Stimulated activated CD4-positive, alpha-beta T cell treated with anti-CD3 and anti-CD28 coated beads, Interleukin-4, amount 100 ng/mL, for 24 hours (primary cell): Measurements from ENCODE around the gene KCNH2.

Experiments used
- DNase-seq: peaks from one replicate; pipeline ENCODE4 v3.0.0-alpha.2; 2020

KCNH2 gene

GRCh38 chr7:150958062-150958552 is 20.0 kb downstream of the KCNH2 start:
- DNase-seq = no peak

- DNase-seq = no peak
Observed at GRCh38 chr7:150957133-150958020, 20.7 kb downstream of the KCNH2 start.

- DNase-seq = no peak
Observed at GRCh38 chr7:150956395-150957132, 21.6 kb downstream of the KCNH2 start.

GRCh38 chr7:150955519-150956394 is 22.4 kb downstream of the KCNH2 start:
- DNase-seq = no peak

GRCh38 chr7:150954986-150955518 is 23.1 kb downstream of the KCNH2 start:
- DNase-seq = no peak

GRCh38 chr7:150954201-150954985 is 23.7 kb downstream of the KCNH2 start:
- DNase-seq = no peak

- no peak for DNase-seq
Observed at GRCh38 chr7:150953061-150953997, 24.8 kb downstream of the KCNH2 start.

GRCh38 chr7:150952331-150953050 is 25.6 kb downstream of the KCNH2 start:
- DNase-seq = no peak

GRCh38 chr7:150951521-150951920 is 26.6 kb downstream of the KCNH2 start:
- DNase-seq = no peak

GRCh38 chr7:150951181-150951520 is 27.0 kb downstream of the KCNH2 start:
- no peak for DNase-seq

GRCh38 chr7:150950496-150951180 is 27.5 kb downstream of the KCNH2 start:
- DNase-seq = no peak

- DNase-seq = no peak
Observed at GRCh38 chr7:150949971-150950491, 28.1 kb downstream of the KCNH2 start.

GRCh38 chr7:150949564-150949963 is 28.6 kb downstream of the KCNH2 start:
- DNase-seq = no peak

- DNase-seq = no peak
Observed at GRCh38 chr7:150948791-150949251, 29.3 kb downstream of the KCNH2 start.

GRCh38 chr7:150947761-150948651 is 30.1 kb downstream of the KCNH2 start:
- no peak for DNase-seq

- DNase-seq = no peak
Observed at GRCh38 chr7:150947241-150947745, 30.8 kb downstream of the KCNH2 start.

GRCh38 chr7:150946421-150947240 is 31.5 kb downstream of the KCNH2 start:
- DNase-seq = no peak
